Spleen (tissue), 10 donors: ENCODE data around the gene CCL16. TPM values are rescaled to one million over a fixed set of nuclear protein-coding genes. Genes with fewer than 3 reads are reported as not detected.

Experiments
- polyA plus RNA-seq, 3 donors: library from polyadenylated mRNA; stranded (reverse); fragments of 200-250 nt; gene quantifications; one replicate each; pipeline ENCODE4 v1.2.1, GENCODE V29; 2013
- total RNA-seq, 7 donors: library from RNA; depleted of rRNA in 3 of 7; stranded (reverse); fragments of >200 nt in 3 of 7; fragmentation: NEBNext Ultra II Directional in 4 of 7; extraction: Animal tissue kit (Norgen Biotek cat#: 25700) in 4 of 7; gene quantifications; one replicate each; pipeline versions ENCODE4 v1.1.0 to v1.2.1, GENCODE V29; 2016 to 2021
- donor health status: healthy with polysubstance abuse.
- donor health status: DM: no; HTN: no; CAD: no; lungs with moderate emphysema.
- donor health status: DM: no; HTN: no; CAD: no.
- donor health status: Bipolar disorder and iron deficiency.
- donor health status: healthy.
- donor health status: DM: no; HTN: no; CAD: no.
- donor health status: DM: yes; HTN: yes; CAD: no.

The CCL16 gene
- total and polyA plus RNA-seq, 10 donors, result 0.27 to 8.4 (median 1.7) TPM

Other genes with a start within 250 kb of the CCL16 start
- gene RASL10B, start 249.9 kb downstream of the CCL16 start, total RNA-seq, result under 1 TPM in 6 of 7 donors, not detected in 1; 0.11 to 0.74 (median 0.25) TPM
- gene RASL10B, start 249.9 kb downstream of the CCL16 start, polyA plus RNA-seq, result under 1 TPM; 0.09 to 0.50 (median 0.29) TPM
- gene GAS2L2, start 228.3 kb downstream of the CCL16 start, total RNA-seq, result not detected
- gene GAS2L2, start 228.3 kb downstream of the CCL16 start, polyA plus RNA-seq, result under 1 TPM; 0.02 to 0.03 (median 0.02) TPM
- gene C17orf50, start 220.6 kb downstream of the CCL16 start, total RNA-seq, result not detected
- under 1 TPM in 2 of 3 donors, not detected in 1; 0.15 to 0.42 TPM for gene C17orf50, start 220.6 kb downstream of the CCL16 start, polyA plus RNA-seq
- gene MMP28, start 185.9 kb downstream of the CCL16 start, total RNA-seq, result 1 to 10 TPM; 1.5 to 5.9 (median 3.1) TPM
- gene MMP28, start 185.9 kb downstream of the CCL16 start, polyA plus RNA-seq, result 1 to 10 TPM; 1.1 to 3.5 (median 1.7) TPM
- gene TAF15, start 172.0 kb downstream of the CCL16 start, total RNA-seq, result 100 to 1,000 TPM in 5 of 7 donors, 10 to 100 TPM in 2; 78.7 to 184 (median 146) TPM
- gene TAF15, start 172.0 kb downstream of the CCL16 start, polyA plus RNA-seq, result 100 to 1,000 TPM in 1 of 3 donors, 10 to 100 TPM in 2; 55.9 to 113 (median 84.7) TPM
- gene HEATR9, start 112.6 kb downstream of the CCL16 start, total RNA-seq, result under 1 TPM; 0.28 to 0.92 (median 0.52) TPM
- under 1 TPM; 0.05 to 0.32 (median 0.11) TPM for gene HEATR9, start 112.6 kb downstream of the CCL16 start, polyA plus RNA-seq
- gene CCL5, start 101.1 kb downstream of the CCL16 start, total RNA-seq, result 10 to 100 TPM; 53.8 to 93.2 (median 83.4) TPM
- 10 to 100 TPM; 26.0 to 30.9 (median 29.7) TPM for gene CCL5, start 101.1 kb downstream of the CCL16 start, polyA plus RNA-seq
- gene RDM1, start 50.7 kb downstream of the CCL16 start, total RNA-seq, result under 1 TPM in 2 of 7 donors, not detected in 5; 0.52 to 0.82 TPM
- gene RDM1, start 50.7 kb downstream of the CCL16 start, polyA plus RNA-seq, result 1 to 10 TPM in 1 of 3 donors, under 1 TPM in 2; 0.48 to 2.3 (median 0.52) TPM
- not detected for gene LYZL6, start 37.8 kb downstream of the CCL16 start, total RNA-seq
- gene LYZL6, start 37.8 kb downstream of the CCL16 start, polyA plus RNA-seq, result not detected
- gene CCL14, start 5.2 kb upstream of the CCL16 start, total RNA-seq, result 1,000 to 10,000 TPM in 1 of 7 donors, 100 to 1,000 TPM in 6; 279 to 1,219 (median 345) TPM
- 100 to 1,000 TPM in 2 of 3 donors, 10 to 100 TPM in 1; 72.3 to 262 (median 220) TPM for gene CCL14, start 5.2 kb upstream of the CCL16 start, polyA plus RNA-seq
- gene CCL15, start 20.1 kb upstream of the CCL16 start, total RNA-seq, result not detected
- under 1 TPM; 0.15 to 0.20 (median 0.19) TPM for gene CCL15, start 20.1 kb upstream of the CCL16 start, polyA plus RNA-seq
- 10 to 100 TPM in 4 of 7 donors, 1 to 10 TPM in 3; 7.5 to 40.6 (median 15.5) TPM for gene CCL23, start 36.5 kb upstream of the CCL16 start, total RNA-seq
- 10 to 100 TPM in 1 of 3 donors, 1 to 10 TPM in 2; 1.6 to 12.7 (median 6.6) TPM for gene CCL23, start 36.5 kb upstream of the CCL16 start, polyA plus RNA-seq
- 10 to 100 TPM in 5 of 7 donors, 1 to 10 TPM in 2; 5.2 to 27.8 (median 11.0) TPM for gene CCL18, start 82.8 kb upstream of the CCL16 start, total RNA-seq
- 100 to 1,000 TPM in 1 of 3 donors, 10 to 100 TPM in 1, 1 to 10 TPM in 1; 9.8 to 109 (median 75.6) TPM for gene CCL18, start 82.8 kb upstream of the CCL16 start, polyA plus RNA-seq
- 10 to 100 TPM; 10.7 to 85.9 (median 23.3) TPM for gene CCL3, start 108.6 kb upstream of the CCL16 start, total RNA-seq
- 10 to 100 TPM; 11.7 to 41.5 (median 17.6) TPM for gene CCL3, start 108.6 kb upstream of the CCL16 start, polyA plus RNA-seq
- gene CCL4, start 122.3 kb upstream of the CCL16 start, total RNA-seq, result 10 to 100 TPM; 23.5 to 81.0 (median 33.8) TPM
- gene CCL4, start 122.3 kb upstream of the CCL16 start, polyA plus RNA-seq, result 10 to 100 TPM; 10.1 to 32.9 (median 15.8) TPM
- 10 to 100 TPM in 4 of 7 donors, 1 to 10 TPM in 2, not detected in 1; 4.3 to 13.5 (median 11.3) TPM for gene TBC1D3B, start 195.1 kb upstream of the CCL16 start, total RNA-seq
- 1 to 10 TPM; 1.3 to 4.3 (median 3.3) TPM for gene TBC1D3B, start 195.1 kb upstream of the CCL16 start, polyA plus RNA-seq
- gene CCL3L1, start 215.3 kb upstream of the CCL16 start, total RNA-seq, result 1 to 10 TPM in 5 of 7 donors, under 1 TPM in 1, not detected in 1; 0.51 to 8.2 (median 3.7) TPM
- gene CCL3L1, start 215.3 kb upstream of the CCL16 start, polyA plus RNA-seq, result 1 to 10 TPM in 2 of 3 donors, under 1 TPM in 1; 0.93 to 2.0 (median 1.1) TPM
- 10 to 100 TPM in 3 of 7 donors, 1 to 10 TPM in 3, not detected in 1; 6.4 to 22.2 (median 14.9) TPM for gene CCL4L2, start 229.6 kb upstream of the CCL16 start, total RNA-seq
- gene CCL4L2, start 229.6 kb upstream of the CCL16 start, polyA plus RNA-seq, result 1 to 10 TPM; 2.3 to 8.5 (median 3.5) TPM